Urothelium cell line (cell line): ENCODE results near the gene IFITM1.
"Not testable (repeated sequence)": the region's sequence is repeated elsewhere in the genome, so short reads cannot be mapped to it uniquely, and the experiment has no call there.

Source experiments
- DNase-seq: peaks from one replicate; pipeline ENCODE4 v3.0.0; 2011; ENCODE audit warnings: low spot score, mixed read lengths
- FAIRE-seq: peaks from 2 replicates; lab custom pipeline; 2011; peaks lifted over from hg19 to GRCh38; lab: Jason Lieb, UNC

Gene IFITM1

DNA sequence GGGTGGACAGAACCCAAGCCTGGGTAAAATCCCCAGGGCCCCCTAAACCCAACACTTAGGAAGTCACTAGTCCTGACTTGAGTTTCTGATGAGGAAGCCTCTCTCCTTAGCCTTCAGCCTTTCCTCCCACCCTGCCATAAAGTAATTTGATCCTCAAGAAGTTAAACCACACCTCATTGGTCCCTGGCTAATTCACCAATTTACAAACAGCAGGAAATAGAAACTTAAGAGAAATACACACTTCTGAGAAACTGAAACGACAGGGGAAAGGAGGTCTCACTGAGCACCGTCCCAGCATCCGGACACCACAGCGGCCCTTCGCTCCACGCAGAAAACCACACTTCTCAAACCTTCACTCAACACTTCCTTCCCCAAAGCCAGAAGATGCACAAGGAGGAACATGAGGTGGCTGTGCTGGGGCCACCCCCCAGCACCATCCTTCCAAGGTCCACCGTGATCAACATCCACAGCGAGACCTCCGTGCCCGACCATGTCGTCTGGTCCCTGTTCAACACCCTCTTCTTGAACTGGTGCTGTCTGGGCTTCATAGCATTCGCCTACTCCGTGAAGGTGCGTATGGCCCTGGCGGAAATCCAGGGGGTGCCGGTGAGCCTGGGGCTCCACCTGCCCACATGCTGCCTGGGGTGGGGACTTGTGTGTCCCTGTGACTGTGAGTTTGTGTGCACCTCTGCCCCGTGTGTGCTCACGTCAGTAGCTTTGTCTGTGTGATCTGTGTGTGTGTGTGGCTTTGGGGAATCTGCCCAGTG, at the start of gene IFITM1:
TSS of gene IFITM1 (plus strand) at position 254 of the 767 bp plus-strand sequence. CDS start at position 385, 131 bp downstream.
- DNase-seq (no peak), FAIRE-seq (no peak)

DNA sequence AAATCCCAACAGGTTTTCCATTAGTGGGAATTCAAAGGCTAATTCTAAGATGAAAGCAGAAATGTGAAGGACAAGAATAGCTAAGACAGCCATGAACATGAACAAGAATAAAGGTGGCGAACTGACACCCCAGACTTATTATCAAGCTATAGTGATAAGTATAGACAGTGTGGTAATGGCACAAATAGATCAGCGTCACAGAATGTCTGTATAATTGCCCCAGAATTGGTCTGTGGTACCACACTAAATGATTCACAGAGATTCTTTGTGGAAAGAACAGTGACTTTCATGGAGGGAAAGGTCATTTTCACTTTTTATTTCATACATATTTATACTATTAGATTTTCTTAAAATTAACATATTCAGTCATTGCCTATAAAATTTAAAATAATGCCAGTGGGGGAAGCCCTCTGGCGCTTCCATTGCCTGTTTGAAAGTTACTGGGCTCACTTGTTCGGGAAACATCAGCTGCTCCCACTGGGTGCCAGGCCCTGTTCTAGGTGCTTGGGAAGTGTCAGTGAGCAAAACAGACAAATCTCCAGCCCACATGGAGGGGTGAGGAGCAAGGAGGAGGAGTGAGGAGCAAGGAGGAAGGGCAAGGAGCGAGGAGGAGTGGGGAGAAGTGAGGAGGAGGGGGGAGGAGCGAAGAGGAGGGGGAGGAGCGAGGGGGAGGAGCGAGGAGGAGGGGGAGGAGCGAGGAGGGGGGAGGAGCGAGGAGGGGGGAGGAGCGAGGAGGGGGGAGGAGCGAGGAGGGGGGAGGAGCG, 47.0 kb upstream of the IFITM1 start:
- FAIRE-seq (no peak), DNase-seq (no peak)

DNA sequence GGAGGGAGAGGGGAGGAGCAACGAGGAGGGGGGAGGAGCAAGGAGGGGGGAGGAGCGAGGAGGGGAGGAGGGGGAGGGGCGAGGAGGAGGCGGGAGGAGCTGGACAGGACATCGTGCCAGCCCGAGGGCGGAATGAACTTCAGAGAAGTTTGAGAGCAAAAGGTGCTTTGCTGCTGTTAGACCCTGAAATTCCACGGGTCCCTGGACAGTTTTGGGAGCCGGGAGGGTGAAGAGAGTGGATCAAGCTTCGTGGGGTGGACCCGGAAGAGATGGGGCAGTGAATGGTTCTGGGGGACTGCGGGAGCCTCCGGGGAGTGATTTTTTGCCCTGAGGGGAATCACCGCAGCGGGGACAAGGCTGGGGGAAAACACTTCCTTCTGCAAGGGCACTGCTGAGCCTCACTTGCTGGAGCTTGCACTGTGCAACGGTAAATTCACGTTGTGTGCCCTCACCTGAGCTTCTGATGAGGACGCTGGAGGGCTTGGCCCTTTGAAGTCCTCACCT, 46.3 kb upstream of the IFITM1 start:
- FAIRE-seq, result no peak

DNA sequence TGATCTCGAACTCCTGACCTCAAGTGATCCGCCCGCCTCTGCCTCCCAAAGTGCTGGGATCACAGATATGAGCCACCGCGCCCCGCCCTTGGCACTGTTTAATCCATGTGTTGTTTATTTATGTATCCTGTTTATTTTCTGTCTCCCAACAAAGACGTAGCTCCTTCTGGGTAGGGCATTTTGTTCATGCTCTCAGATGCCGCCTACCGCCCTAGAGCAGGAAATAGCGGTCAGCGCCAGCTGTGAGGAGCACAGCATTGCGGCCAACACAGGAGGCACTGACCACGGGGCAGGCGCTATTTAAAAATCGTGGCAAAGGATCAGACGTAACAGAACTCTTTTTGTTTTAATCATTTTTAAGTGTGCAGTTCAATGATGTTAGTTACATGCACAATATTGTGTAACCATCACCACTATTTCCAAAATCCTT, 45.1 kb upstream of the IFITM1 start:
- DNase-seq, FAIRE-seq: not testable (repeated sequence)

More for the DNA sequence above, 46.3 kb upstream of the IFITM1 start:
- no peak for DNase-seq

DNA sequence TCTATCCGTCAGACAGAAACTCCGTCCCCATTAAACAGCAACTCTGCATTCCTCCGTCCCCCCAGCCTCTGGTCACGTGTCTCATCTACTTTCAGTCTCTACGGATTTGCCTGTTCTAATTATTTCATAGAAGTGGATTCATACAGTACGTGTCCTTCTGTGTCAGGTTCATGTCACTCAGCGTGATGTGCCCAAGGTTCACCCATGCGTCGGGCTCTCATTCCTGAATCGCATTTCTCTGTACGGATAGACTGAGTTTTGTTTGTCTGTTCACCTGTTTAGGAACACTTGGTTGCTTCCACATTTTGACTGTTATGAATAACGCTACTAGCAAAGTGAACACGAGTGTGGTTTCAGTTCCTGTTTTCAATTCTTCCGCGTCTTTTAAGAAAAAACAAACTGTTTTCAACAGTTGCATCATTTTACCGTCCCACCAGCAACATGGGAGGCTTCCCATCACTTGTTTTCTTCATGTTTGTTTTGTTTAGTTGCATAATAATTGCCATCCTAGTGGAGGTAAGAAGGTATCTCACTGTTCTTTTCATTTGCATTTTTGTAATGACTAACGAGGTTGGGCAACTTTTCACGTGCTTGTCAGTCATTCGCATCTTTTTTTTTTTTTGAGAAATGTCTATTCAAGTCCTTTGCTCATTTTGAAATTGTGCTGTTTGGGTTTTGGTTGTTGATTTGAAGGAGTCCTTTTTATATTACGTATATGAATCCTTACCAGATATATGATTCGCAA, 44.5 kb upstream of the IFITM1 start:
- FAIRE-seq, result no peak
- no peak for DNase-seq

DNA sequence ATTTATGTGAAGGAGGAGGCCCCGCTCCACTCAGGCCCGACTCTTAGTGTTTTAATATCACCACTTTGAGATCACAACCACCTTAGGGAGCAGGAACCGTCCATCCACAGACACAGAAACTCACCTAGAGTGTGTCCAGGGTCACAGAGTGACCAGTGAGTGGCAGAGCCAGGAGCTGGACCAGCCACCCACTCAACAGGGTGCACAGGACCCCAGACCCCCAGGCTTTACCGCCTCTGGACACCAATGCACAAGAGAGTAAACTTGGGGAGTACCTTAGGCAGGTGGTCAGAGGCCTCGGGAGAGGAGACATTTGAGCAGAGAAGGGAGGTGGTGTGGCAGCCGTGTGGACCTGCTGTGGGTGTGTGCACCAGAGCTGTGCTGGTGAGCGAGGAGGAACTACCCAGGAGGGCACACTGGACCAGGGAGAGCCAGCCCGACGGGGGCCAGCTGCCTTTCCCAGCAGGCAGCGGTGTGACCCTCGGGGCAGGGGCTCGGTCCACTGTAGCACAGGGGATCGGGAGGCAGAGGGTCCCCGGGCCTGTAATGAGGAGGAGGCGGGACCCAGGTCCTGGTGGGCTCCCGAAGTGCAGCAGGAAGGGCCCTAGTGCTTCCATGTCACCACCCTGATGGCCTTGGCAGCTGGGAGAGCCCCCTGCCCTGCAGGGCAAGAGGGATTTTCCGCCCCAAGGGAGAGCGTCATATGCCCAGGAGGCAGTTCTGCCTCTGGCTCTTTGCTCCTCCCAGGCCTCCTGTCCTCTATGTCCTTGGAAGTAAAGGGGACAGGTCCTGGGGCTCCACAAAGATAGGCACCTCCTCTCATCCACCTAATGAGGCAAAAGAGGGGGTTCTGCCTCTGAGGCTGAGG, 43.2 kb upstream of the IFITM1 start:
- DNase-seq (no peak), FAIRE-seq (no peak)

DNA sequence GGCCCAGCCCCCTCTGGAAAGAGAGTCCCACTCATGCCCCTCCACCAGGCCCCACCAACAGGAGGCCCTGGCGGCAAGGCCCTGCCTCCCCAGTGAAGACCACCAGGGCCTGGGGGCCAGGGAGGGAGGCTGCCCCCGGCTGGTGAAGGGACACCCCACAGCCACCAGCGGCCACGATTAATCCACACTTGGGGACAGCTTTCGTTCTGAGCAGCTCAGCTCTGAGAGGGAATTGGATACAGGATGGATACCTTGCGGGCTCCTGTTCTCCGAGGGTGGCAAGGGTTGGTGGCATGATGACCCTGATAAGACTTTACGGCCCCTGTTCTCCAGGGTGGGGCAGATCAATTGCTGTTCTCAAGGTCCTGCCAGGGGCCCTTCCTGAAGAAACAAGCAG, 42.5 kb upstream of the IFITM1 start:
- FAIRE-seq, result no peak

DNA sequence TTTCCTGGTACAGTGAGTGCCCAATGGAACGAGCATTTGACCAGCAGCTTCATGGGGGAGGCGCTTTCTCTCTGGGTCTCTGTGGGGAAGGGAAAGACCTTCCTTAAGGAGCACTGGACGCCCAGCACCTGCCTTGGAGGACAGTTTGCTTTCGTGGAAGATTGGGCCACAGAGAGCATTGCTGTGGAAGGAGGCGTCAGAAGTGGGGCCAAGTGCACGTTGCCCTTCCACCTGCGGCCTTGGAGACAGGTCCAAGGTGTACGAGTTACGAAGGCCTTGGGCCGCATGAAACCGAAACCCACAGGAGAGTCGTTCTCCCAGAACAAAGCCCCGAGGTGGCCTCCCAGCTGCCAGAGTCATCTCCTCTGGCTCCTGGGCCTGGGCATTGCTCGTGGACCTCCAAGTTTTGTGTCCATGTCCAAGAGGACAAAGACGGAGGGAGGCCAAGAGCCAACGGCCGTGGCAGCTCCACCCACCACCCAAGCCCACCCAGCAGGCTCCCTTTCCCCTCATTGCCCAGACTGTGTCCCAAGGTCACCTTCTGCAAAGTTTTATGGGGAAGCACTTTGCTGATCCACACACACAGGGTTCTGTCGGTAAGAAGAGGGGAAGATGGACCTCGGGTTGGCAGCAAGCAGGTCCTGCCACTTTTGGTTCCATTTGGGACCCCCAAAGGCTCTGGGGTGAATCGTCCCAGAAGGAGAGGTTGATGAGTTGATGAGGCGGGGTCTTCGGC, 41.5 kb upstream of the IFITM1 start:
- FAIRE-seq (no peak), DNase-seq (no peak)

More for the DNA sequence above, 42.5 kb upstream of the IFITM1 start:
- no peak for DNase-seq

DNA sequence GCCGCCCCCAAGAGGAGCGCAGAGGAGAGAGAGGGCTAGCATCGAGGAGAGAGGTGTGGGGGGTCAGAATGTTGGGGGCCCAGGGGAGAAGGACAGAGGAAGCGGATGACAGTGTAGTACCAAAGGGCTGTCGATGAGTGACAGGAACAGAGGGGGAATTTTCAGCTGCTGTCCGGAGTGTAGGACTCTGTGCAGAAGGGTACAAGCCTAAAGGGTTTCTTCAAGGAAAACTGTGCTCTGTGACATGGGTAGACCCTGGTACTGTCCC, 41.0 kb upstream of the IFITM1 start:
- FAIRE-seq, result no peak
- no peak for DNase-seq

DNA sequence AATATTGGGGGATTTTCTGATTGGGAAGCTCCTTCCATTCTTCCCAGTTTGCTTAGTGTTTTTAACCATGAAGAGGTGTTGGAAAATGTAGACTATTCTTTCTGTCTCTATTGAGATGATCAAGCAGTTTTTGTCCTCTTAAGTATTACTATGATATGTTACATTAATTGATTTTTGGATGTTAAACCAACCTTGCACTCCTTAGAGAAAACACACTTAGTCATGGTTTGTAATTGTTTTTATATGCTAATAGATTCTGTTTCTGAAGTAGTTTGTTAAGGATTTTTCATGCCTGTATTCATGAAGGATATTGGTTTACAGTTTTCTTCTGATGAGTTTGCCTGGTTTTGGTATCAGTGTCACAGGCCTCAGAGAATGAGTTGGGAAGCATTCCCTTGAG, 37.6 kb upstream of the IFITM1 start:
- FAIRE-seq, result no peak
- DNase-seq, result no peak

DNA sequence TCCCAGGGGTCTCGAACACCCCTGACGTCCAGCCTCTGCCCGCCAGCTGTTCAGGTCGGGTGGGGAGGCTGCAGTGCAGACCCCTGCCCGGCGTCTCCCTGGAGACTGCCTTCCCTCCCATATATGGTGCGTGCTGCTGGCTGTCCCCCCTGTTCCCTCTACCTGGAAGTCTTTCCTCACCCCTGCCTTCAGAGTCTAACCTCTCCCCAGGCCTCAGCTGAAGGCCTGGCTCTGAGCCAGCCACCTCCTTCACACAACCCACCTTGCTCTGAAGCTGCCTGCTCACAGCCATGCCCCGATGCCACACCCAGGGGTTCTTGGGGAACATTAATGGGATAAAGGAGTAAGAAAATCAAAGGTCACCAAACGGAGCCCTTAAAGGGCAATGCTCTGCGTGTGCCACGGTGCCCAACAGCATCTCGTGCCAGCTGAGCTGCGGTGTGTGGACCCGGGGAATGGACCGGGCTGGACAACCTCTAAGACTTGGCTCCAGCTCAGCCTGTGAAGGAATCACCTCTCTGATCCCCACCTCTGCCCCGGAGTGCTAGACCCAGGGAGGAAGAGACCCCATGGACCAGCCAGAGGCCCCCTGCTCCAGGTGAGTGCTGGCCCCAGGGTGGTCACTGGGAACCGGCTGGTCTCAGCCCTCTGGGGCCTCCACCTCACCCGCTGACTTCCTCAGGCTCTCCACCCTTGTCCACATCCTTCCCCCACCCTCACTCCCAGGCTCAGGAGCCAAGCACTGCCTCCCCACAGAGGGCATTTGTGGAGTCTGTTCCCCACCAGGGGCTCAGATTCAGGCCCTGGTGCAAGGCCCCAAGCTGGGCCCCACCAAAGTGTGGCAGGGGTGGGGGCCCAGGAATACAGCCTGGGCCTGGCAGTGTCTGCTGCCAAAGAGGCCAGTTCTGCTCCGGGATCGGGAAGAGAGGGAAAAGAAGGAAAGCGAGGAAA, 35.6 kb upstream of the IFITM1 start, which contains the start of gene NLRP6:
TSS of gene NLRP6 (plus strand) at position 407 of the 951 bp plus-strand sequence. CDS start at position 570, 163 bp downstream.
- FAIRE-seq (no peak), DNase-seq (no peak)

DNA sequence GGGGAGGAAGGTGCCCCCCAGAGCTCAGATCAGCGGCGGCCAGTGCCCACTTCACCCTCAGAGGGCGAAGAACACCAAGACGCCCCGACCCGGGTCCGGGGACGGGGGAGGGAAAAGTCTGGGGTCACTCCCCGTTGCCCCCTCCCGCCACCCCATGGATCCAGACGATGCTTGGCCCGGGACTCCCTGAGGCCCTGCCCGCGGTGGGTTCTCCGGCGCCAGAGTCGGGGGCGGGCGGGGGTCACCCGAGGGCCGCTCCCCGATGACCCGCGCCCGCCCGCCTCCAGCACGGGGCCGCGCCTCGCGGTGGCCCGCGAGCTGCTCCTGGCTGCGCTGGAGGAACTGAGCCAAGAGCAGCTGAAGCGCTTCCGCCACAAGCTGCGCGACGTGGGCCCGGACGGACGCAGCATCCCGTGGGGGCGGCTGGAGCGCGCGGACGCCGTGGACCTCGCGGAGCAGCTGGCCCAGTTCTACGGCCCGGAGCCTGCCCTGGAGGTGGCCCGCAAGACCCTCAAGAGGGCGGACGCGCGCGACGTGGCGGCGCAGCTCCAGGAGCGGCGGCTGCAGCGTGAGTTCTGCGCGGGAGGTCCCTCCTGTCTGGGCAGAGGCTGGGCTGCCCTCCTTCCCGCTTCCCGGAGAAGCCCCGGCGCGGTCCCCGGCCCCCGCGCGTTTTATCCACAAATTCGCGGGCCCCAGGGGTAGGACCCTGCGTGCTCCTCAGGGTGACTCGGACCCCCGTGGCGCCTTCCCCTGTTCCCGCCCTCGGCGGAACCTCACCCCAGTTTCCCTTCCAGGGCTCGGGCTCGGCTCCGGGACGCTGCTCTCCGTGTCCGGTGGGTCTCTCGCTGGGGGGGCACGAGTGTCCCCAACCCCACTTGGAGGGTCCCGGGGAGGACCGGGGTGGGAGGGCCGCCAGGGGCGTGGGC, 34.5 kb upstream of the IFITM1 start:
- no peak for DNase-seq
- FAIRE-seq, result no peak

DNA sequence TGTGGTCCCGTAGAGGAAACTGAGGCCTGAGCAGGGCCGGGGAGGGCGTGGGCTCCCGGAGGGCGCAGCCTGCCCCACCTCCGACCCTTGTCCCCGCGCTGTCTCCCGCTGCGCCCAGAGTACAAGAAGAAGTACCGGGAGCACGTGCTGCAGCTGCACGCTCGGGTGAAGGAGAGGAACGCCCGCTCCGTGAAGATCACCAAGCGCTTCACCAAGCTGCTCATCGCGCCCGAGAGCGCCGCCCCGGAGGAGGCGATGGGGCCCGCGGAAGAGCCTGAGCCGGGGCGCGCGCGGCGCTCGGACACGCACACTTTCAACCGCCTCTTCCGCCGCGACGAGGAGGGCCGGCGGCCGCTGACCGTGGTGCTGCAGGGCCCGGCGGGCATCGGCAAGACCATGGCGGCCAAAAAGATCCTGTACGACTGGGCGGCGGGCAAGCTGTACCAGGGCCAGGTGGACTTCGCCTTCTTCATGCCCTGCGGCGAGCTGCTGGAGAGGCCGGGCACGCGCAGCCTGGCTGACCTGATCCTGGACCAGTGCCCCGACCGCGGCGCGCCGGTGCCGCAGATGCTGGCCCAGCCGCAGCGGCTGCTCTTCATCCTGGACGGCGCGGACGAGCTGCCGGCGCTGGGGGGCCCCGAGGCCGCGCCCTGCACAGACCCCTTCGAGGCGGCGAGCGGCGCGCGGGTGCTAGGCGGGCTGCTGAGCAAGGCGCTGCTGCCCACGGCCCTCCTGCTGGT, 33.7 kb upstream of the IFITM1 start:
- DNase-seq, result no peak
- no peak for FAIRE-seq

DNA sequence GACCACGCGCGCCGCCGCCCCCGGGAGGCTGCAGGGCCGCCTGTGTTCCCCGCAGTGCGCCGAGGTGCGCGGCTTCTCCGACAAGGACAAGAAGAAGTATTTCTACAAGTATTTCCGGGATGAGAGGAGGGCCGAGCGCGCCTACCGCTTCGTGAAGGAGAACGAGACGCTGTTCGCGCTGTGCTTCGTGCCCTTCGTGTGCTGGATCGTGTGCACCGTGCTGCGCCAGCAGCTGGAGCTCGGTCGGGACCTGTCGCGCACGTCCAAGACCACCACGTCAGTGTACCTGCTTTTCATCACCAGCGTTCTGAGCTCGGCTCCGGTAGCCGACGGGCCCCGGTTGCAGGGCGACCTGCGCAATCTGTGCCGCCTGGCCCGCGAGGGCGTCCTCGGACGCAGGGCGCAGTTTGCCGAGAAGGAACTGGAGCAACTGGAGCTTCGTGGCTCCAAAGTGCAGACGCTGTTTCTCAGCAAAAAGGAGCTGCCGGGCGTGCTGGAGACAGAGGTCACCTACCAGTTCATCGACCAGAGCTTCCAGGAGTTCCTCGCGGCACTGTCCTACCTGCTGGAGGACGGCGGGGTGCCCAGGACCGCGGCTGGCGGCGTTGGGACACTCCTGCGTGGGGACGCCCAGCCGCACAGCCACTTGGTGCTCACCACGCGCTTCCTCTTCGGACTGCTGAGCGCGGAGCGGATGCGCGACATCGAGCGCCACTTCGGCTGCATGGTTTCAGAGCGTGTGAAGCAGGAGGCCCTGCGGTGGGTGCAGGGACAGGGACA, 32.9 kb upstream of the IFITM1 start:
- DNase-seq, result no peak
- no peak for FAIRE-seq

DNA sequence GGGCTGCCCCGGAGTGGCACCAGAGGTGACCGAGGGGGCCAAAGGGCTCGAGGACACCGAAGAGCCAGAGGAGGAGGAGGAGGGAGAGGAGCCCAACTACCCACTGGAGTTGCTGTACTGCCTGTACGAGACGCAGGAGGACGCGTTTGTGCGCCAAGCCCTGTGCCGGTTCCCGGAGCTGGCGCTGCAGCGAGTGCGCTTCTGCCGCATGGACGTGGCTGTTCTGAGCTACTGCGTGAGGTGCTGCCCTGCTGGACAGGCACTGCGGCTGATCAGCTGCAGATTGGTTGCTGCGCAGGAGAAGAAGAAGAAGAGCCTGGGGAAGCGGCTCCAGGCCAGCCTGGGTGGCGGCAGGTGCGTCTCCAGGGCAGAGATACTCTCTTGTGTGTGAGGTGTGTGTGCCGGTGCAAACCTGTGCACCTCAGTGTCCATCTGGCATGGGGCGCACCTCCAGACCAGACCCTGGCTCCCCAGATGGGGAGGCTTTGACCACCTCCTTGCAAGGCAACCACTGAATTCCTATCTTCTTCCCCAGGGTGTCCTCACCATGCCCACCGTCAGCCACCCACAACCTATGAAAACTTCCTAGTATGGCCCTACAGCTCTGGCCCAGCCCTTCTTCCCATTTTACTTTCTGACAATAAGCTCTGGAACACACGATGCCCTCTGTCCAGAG, 32.2 kb upstream of the IFITM1 start:
- DNase-seq, result no peak
- FAIRE-seq, result no peak

DNA sequence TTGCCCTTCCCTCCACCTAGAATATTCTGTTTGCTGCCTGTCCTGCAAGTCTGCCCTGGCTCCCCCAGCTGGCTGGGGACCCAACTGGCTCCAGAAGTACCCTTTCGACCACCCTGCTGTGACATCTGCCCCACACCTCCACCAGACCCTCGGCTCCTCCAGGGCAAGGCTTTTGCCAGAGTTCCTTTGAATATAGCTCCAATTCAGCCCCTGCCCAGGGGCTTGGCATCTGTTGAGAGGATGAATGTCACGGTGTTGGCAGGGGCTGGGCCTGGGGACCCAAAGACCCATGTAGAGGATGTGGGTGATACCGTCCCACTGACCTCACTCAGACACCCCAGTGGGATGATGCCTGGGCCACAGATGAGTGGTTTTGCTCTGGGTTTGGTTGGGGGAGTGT, 31.7 kb upstream of the IFITM1 start:
- DNase-seq (no peak), FAIRE-seq (no peak)
